ENCODE data around the gene GPR87. TPM values are rescaled to one million over a fixed set of nuclear protein-coding genes. Genes with fewer than 3 reads are reported as not detected.

GPR87 gene
- total and polyA plus RNA-seq, 2 donors (not counting 1 experiment from before 2014, with no cell fraction given), result 0.05 to 0.17 TPM

GRCh38 chr3:151306168-151306810 is 10.3 kb downstream of the GPR87 start:
- Histone ChIP-seq H3K4me2 (ENCODE audit: extremely low read depth, insufficient read depth, low read length) (no peak overlapping the region), H3K27ac (ENCODE audit: insufficient read depth, low read length) (peak overlapping the region; percentile 42), H2AFZ (ENCODE audit: low read length) (no peak overlapping the region), H3K79me2 (ENCODE audit: control insufficient read depth, insufficient read depth, low read length) (no peaks in the 10 kb centered on the region), H3K36me3 (ENCODE audit: control insufficient read depth, insufficient read depth, low read length) (no peaks in the 10 kb centered on the region), H3K9me3 (ENCODE audit: control insufficient read depth, insufficient read depth, low read depth, low read length) (no peaks in the 10 kb centered on the region), H3K9ac (ENCODE audit: insufficient read depth, low read length) (no peak overlapping the region), H3K27me3 (ENCODE audit: control insufficient read depth, insufficient read depth, low read length) (no peaks in the 10 kb centered on the region), H4K20me1 (ENCODE audit: control insufficient read depth, extremely low read depth, insufficient read depth, low read length) (no peaks in the 10 kb centered on the region), H3K4me1 (ENCODE audit: control insufficient read depth, extremely low read depth, insufficient read depth, low read length) (peaks cover 24% of the 10 kb centered on the region), H3K4me3 (replicated peaks in 1 of 4; ENCODE audit: control extremely low read depth in 1 of 4, insufficient read depth in 1 of 4, low read depth in 3 of 4, low read length in 4 of 4) (no peak overlapping the region)
- no peak for DNase-seq (ENCODE audit: low read depth in 2 of 2)
- TF ChIP-seq CTCF (conservative IDR thresholded peaks at IDR 0.05 in 1 of 2, IDR thresholded peaks at IDR 0.05 in 1 of 2; ENCODE audit: low read depth in 1 of 2, low read length in 2 of 2) (no peak), EZH2 (IDR thresholded peaks at IDR 0.05; ENCODE audit: low read length, missing control alignments) (no peak)

- Histone ChIP-seq H3K79me2 (ENCODE audit: control insufficient read depth, insufficient read depth, low read length) (no peaks in the 10 kb centered on the region), H3K4me2 (ENCODE audit: extremely low read depth, insufficient read depth, low read length) (peak overlapping the region; percentile 54), H3K27me3 (ENCODE audit: control insufficient read depth, insufficient read depth, low read length) (no peaks in the 10 kb centered on the region), H3K9me3 (ENCODE audit: control insufficient read depth, insufficient read depth, low read depth, low read length) (no peaks in the 10 kb centered on the region), H3K36me3 (ENCODE audit: control insufficient read depth, insufficient read depth, low read length) (no peaks in the 10 kb centered on the region), H3K4me1 (ENCODE audit: control insufficient read depth, extremely low read depth, insufficient read depth, low read length) (peaks cover 28% of the 10 kb centered on the region), H2AFZ (ENCODE audit: low read length) (no peak overlapping the region), H3K9ac (ENCODE audit: insufficient read depth, low read length) (no peak overlapping the region), H3K27ac (ENCODE audit: insufficient read depth, low read length) (peak overlapping the region; percentile 42), H4K20me1 (ENCODE audit: control insufficient read depth, extremely low read depth, insufficient read depth, low read length) (no peaks in the 10 kb centered on the region), H3K4me3 (replicated peaks in 1 of 4; ENCODE audit: control extremely low read depth in 1 of 4, insufficient read depth in 1 of 4, low read depth in 3 of 4, low read length in 4 of 4) (no peak overlapping the region)
- TF ChIP-seq CTCF (conservative IDR thresholded peaks at IDR 0.05 in 1 of 2, IDR thresholded peaks at IDR 0.05 in 1 of 2; ENCODE audit: low read depth in 1 of 2, low read length in 2 of 2) (no peak), EZH2 (IDR thresholded peaks at IDR 0.05; ENCODE audit: low read length, missing control alignments) (no peak)
- no peak for DNase-seq (ENCODE audit: low read depth in 2 of 2)
Measured at GRCh38 chr3:151305775-151306151, 10.9 kb downstream of the GPR87 start.

- DNase-seq (ENCODE audit: low read depth in 2 of 2), result peak; percentile 97 to 99
- Histone ChIP-seq H2AFZ (ENCODE audit: low read length) (no peak overlapping the region), H3K4me1 (ENCODE audit: control insufficient read depth, extremely low read depth, insufficient read depth, low read length) (peaks cover 28% of the 10 kb centered on the region), H3K79me2 (ENCODE audit: control insufficient read depth, insufficient read depth, low read length) (no peaks in the 10 kb centered on the region), H3K27me3 (ENCODE audit: control insufficient read depth, insufficient read depth, low read length) (no peaks in the 10 kb centered on the region), H3K36me3 (ENCODE audit: control insufficient read depth, insufficient read depth, low read length) (no peaks in the 10 kb centered on the region), H4K20me1 (ENCODE audit: control insufficient read depth, extremely low read depth, insufficient read depth, low read length) (no peaks in the 10 kb centered on the region), H3K4me2 (ENCODE audit: extremely low read depth, insufficient read depth, low read length) (peak overlapping the region; percentile 45), H3K9ac (ENCODE audit: insufficient read depth, low read length) (no peak overlapping the region), H3K4me3 (replicated peaks in 1 of 4; ENCODE audit: control extremely low read depth in 1 of 4, insufficient read depth in 1 of 4, low read depth in 3 of 4, low read length in 4 of 4) (peak overlapping the region in 1 of 4 experiments; percentile 9), H3K9me3 (ENCODE audit: control insufficient read depth, insufficient read depth, low read depth, low read length) (no peaks in the 10 kb centered on the region), H3K27ac (ENCODE audit: insufficient read depth, low read length) (peak overlapping the region; percentile 42)
- TF ChIP-seq CTCF (conservative IDR thresholded peaks at IDR 0.05 in 1 of 2, IDR thresholded peaks at IDR 0.05 in 1 of 2; ENCODE audit: low read depth in 1 of 2, low read length in 2 of 2), result peak; percentile 16 to 24
- TF ChIP-seq EZH2 (IDR thresholded peaks at IDR 0.05; ENCODE audit: low read length, missing control alignments), result no peak
Measured at GRCh38 chr3:151305060-151305774, 11.4 kb downstream of the GPR87 start.
